GM18511 (cell line): ENCODE data around the gene KRAS.
A peak's percentile ranks its signal among the peaks of the same experiment; 100 is the strongest.

Experiments
- ATAC-seq: cut with Tn5 transposase; IDR thresholded peaks from one replicate; pipeline ENCODE4 v1.9.1; 2021; ENCODE audit warnings: mild to moderate bottlenecking, moderate library complexity; ENCODE audit not compliant: unreplicated experiment

Gene KRAS

DNA sequence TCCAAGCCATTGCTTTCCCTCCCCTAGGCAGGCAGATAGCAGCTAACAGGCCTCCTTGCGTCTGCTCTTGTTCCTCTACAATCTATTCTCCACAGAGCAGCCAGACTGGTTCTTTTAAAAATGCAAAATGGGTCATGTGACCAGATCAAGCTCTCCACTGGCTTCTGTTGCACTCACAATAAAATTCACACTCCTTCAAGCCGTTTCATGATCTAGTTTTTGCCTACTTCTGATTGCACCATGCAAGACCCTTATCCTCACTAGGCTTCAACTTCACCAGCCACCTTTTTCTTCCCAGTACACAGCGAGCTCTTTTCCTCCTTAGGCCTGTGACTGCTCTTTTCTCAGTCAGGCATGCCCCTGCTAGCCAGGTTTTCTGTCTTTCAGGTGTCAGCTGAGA lies 6.1 kb upstream of the KRAS start:
- ATAC-seq: no peak

DNA sequence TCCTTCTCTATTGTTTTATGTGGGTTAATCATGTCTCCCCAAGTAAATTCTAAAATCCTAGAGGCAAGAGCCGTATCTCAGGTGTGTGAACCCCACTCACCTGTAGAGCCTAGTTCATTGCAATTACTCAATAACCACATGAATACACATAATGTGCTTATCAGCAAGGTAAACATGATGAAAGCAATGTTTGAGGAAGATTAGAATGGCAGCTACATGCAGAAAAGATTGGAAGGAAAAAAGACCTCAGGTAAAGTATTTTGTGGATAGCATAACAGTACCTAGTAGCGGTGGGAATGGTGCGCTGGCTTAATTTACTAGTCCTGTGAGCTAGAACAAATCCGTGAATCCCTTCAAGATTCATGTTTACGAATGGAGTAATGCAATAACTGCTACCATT lies 5.3 kb upstream of the KRAS start:
- ATAC-seq: no peak

DNA sequence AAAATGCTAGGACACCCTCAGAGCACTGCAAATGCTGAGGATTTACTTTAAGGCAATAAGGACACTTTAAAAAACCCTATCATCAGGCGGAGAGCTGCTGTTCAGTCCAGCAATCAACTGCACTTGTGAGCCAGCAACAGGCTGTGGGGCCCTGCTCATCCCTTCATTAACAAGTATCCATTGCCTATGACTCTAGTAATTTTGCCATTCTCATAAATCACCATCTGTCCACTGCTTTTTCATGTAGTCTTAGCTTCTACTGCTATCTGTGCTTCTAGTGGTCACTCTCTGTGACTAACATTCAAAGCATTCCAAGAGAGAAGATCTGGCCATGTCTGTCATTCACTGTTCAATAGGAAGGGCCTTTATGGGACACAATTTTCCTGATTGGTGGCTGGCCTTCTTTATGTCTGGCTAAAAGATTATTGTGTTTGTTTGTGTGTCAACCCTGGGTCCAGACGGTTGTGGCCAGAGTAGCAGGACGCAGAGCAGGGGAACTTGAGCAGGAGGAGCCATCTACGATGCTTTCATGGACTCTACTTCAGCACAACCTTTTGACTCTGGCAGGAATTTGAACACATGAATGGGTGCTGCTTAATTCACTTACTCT lies 3.6 kb upstream of the KRAS start:
- no peak for ATAC-seq

DNA sequence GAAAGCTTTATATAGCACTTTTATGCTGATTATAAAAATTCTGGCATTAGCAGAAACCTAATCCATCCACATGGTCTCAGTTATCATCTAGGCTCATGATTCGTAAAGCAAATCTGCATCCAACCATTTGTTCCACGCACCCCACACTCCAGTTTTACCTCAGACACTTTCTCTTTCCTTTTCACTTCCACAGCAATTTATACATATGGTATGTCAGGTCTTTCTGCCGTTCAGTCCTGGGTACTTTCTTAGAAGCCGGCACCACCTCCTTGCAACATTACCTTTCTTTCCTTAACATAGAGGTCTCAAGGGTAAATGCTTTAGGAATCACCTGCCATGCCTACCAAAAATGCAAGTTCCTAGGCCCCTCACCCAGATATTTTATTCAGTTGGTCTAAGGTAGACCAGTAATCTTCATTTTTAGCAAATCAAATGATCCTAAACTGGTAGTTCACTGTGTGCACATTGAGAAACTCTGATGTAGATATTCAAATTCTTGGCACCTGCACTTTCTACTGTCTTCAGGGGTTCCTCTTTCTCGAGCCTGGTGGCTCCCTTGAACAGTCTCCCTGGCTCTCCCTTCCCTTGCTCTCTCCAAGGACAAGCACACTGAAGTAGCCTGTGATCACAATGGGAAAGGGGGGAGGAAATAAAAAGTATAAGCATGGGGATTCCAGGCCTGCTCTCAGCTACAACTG lies 2.8 kb upstream of the KRAS start:
- no peak for ATAC-seq

DNA sequence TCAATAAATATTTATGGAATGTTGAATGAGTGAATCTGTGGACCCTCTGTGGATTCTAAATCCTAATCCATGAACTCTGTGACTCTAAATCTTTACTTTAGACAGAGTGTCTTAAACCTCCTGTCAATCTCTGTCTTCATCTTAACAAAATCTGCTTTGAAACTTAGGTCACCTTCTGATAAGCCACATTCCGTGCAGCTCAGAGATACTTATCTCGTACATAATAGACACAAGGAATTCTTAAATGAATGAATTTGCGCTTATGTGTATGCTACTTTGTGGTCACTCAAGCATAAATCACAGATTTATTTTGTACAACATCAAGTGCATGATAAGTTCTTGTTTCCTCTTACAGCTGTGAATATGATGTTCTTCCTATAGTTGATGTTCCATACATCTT lies 2.2 kb upstream of the KRAS start:
- no peak for ATAC-seq

DNA sequence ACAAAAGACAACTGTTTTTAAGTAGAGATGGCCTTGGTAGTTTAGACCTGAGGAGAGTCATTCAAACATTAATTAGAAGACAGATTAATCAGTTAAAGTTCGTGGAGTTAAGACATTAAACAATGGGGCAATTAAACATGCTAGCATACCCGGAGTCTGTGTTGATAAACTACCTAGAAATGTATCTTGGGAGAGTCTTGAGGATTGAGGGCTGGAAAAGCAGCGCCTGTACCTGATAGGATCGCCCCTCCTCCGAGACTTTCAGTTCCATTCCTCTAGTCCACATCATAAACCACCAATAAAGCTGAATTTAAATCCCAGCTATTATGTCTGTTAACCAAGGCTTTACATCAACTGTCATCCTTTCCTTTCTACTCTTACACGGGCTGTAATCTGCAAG lies 1.0 kb upstream of the KRAS start:
- no peak for ATAC-seq

DNA sequence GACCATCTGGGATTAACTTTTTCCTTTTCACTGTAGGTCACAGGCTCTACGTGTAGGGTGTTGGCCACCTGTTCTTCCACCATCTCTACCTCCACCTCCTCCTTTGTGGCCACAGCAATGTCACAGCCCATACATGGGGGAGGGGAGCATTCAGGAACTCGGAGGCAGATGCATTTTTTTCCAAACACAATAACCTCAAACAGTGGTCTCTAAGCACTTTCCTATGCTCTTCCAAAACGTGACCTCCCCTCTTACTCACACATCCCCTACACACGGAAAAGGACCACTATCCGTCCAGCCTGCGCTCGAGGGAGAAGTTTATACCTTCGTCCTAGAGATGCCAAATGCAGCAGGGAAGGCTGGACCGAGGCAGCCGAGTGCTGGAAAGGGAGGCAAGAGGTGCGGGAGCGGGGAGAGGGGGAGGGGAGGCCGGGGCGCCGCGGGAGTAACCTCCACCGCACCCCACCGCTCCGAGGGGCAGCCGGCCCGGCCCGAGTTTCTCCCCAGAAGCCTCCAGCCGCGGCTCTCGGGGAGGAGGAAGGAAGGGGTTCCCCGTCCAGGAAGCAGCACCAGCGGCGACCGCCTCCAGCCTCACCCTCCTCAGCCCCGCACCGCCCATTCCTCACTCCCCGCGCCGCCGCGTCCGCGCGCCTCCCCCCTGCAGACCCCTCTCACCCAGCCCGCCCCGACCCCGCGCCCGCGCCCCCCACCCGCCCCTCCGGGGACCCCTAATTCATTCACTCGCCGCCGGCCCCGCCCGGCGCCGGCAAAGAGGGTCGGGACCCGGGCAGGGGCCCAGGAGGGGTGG lies 594 bp downstream of the KRAS start:
- ATAC-seq: peak; percentile 57

DNA sequence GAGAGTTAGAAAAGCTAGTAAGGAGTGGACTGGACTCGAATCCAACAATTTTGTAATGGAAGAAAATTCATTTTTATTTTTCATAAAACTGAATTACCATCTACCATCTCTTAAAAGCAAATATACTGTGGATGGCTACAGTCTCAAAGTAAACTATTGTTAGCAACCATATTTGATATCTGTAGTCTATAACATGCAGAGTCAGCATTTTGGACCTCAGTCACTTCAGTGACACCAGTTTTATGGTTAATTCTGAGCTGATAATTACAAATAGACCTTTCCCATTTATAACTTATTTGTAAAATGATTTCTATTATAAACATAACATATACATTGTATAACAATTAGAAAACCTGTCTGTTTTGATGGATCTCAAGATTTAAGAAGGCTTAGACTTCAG lies 2.0 kb downstream of the KRAS start:
- no peak for ATAC-seq

DNA sequence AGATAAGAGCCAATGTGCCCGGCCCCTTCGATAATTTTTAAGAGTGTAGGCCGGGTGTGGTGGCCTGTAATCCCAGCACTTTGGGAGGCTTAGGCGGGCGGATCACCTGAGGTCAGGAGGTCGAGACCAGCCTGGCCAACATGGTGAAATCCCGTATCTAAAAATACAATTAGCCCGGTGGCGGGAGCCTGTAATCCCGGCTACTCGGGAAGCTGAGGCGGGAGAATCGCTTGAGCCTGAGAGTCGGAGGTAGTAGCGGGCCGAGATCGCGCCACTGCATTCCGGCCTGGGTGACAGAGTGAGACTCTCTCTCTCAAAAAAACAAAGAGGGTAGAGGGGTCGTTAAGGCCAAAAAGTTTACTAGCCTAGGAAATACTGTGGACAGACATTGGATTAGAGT lies 2.6 kb downstream of the KRAS start:
- no peak for ATAC-seq

DNA sequence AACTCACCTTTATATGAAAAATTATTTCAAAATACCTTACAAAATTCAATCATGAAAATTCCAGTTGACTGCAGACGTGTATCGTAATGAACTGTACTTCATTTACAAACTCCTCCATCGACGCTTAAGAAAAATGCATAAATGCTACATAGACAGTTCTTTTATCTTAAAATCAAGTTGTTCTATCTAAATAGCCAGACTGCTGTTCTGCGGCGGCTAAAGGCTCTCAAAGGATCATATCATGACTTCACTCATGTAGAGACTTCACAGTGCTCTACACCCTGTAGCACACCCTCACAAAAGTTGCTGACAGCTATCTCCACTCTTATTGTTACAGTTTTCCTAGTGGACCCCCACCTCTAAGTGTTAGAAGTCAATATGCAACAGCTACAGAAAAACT lies 5.2 kb downstream of the KRAS start:
- ATAC-seq: no peak

DNA sequence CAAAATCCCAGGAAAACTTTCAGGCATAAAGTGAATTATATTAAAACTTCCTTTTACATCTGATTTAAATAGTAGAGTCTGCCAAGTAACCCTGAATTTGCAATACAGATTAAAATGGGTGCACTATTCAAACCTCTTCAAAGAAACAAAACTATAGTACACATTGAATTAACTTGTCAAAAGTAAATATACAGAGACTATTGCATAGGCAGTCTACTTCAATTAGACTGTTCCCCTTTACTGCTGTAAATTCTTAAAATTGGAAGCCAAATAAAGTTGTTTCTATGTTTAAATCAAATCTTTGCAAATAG lies 7.1 kb downstream of the KRAS start:
- no peak for ATAC-seq

DNA sequence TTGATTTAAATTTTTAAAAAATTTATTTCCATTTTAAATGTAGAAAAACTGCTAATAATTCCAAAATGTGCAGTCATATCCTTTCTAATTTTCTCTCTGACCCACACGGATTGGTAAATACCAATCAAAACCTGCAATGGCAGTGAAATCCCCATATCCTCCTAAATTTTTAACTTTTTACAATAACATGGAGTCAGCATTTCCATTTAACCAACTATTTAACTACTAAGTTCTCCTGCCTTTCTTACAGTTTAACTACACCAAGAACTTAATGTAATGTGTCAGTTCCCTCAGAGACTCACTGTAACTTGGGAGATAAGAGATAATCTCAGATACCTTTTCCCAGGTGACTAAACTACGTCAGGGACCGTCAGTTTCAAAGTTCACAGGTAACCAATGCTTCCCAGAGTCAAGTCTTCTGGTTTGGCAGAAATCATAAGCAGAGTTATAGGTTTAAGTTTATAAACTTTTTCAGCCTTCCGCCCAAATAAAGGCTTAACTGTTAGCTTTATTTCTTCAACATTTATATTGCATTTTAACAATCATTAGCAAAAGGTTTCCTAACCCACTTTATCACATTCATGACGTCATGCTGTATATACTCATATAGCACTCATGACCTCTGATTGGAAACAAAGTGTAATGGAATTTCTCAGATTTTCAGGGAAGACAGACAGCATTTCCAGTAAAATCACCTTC lies 7.6 kb downstream of the KRAS start:
- ATAC-seq: no peak

DNA sequence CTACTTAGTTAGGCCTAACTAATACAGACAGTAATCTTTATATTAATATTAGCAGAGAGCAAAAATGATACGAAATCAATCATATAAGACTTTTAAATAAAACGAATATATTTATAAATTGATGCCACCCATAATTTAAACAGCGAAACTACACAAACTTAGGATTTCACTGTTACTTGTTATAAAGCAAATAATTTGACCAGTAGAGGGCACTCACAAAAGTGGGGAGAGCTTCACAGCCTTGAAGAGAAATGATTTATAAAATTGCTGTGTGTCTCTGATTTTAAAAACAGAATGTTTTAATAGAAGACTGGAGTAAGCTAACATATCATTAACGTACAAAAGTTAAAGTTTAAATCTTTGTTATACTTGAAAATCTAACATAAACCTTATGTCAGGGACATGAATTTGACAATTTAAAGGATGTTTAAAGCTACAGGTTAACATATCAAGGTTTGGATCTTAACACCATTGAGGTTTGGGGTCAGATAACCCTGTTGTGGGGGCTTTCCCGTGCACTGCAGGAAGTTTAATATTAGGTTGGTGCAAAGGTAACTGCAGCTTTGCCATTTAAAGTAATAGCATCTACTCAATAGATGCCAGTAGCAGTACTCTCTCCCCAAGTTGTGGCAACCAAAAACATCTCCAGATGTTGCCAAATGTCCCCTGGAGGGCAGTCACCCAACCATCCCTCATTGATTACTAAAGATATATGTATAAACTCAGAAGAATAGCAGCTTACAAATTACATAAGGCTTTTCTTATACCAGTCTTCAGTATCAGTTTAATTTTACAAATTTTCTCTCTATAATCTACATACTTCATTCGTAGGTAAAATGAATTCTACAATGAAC lies 9.3 kb downstream of the KRAS start:
- peak; percentile 62 for ATAC-seq

DNA sequence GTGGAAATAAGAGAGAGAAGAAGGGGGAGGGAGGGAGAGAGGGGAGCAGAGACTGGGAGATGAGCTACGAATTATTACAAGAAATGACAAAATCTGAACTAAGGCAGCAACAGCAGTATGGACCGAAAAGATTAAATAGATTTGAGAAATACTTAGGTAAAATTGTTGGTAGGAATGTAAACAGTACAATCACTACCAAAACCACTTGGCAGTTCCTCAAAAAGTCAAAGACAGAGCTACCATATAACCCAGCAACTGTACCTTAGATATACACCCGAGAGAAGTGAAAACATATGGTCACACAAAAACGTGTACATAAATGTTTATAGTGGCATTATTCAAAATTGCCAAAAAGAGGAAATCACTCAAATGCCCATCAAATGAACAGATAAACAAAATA lies 14.1 kb downstream of the KRAS start:
- no peak for ATAC-seq

DNA sequence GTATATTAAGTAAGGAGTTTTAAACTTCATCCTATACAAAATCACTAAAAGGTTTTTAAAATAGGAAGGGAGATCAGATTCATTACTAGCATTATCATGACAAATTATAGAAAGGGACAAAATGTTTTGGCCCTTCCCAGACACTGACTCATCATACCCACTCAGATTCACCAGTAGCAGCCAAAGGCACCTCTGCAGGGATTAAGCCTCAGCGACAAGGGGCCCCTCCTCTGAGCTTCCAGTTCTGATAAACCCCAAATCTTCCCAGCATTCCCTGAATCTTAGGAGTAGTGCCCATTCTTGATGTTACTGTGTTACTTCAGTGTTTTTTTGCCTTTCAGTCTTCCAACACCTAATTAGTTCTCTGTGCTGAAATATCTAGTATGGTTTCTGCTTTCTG lies 14.5 kb downstream of the KRAS start:
- ATAC-seq: no peak

DNA sequence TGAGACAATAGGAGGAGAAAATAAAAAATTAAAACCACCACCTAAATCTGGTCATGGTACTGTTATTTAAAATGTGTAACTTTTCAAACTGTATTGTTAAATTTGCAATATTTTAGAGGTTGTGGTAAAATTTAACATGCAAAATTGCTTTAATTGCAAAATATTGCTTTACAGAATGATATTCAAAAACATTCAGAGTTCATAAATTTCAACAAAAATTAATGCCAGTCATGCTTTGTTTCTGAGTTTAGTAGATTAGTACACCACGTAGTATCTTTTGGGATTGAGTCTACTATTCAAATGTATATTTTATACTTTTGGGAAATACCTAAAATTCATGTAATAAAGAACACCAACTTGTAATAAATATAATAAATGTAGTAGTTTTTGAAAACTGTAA lies 37.4 kb downstream of the KRAS start:
- ATAC-seq: no peak

DNA sequence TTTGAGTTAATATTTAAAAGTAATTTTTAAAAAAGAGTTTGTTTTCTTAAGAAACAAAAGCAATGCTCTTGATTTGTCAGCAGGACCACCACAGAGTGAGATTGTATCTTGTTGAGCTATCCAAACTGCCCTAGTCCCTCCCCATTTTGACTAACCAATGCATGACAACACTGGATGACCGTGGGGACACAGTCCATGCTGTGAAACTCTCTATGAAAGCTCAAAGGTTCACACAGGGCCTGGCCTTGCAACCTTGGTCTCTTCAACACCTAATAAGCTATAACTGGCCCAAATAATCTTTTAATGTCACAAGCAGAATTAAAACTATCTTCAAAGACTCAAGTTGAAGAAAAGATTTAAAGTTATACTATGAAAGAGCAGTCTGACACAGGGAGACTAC lies 42.2 kb downstream of the KRAS start:
- ATAC-seq: no peak

DNA sequence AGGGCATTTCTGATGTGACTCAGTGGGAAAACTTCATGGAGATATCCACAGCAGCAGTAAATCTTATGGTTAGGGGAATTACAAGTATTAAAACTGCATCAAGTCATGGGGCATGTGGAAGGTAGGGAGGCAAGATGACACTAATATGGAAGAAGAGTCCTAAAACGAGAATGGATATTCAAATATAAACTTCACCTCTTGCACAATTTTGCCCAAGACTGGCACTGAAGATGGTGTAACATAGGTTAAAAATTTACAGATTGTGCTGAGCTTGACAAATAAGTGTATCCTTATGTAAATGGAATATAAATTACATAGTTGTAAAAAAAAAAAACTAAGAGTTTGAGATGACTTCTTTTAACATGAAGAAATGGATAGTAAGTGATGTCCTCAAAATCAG lies 42.9 kb downstream of the KRAS start:
- ATAC-seq: no peak

DNA sequence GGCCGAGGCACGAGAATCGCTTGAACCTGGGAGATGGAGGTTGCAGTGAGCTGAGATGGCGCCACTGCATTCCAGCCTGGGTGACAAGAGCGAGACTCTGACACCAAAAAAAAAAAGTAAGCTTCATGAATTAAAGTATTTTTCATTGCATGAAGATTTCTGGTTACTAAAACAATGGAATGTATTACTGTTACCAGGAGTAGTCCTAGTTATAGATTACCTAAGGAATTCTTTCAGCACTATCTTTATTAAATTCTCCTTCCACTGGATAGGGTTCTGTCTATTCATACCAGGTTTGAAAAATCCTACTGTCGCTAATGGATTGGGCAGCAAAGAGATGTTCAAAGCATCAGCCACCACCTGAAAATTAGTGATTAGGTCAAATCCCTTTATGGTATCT lies 43.3 kb downstream of the KRAS start:
- no peak for ATAC-seq

DNA sequence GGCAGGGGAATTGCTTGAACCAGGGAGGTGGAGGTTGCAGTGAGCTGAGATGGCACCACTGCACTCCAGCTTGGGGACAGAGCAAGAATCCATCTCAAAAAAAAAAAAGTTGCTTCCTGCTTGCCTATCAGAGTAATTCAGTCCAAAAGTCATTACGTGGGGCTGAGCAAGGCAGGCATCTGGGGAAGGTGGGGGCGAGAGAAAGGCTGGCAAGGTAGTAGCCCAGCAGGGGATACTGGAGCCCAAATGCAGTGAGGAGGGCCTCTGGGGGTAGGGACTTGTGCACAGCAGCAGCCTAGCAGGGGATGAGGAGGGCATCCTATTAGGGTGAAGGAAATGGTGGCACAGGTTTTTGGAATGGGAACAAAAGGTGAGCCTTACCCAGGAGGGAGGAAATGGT lies 48.6 kb downstream of the KRAS start:
- no peak for ATAC-seq

DNA sequence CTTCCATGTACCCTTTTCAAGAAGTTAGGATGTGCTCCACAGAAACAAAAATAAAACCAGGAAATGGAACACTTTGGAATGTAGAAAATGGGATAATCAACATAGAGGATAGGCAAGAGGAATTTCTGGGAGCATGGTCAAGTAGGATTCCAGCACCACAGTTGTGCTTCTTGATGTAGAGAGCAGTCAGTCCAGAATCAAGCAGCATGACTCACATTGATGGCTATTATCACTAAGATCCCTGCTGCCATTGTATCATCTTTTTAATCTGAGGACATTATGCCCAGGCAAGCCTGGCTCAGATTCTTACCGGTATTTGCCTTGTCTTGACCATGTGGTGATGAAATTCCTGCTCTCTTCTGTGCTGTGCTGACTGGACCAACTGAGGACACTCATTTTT lies 50.0 kb downstream of the KRAS start:
- no peak for ATAC-seq
